Activated CD4-positive, alpha-beta T cell treated with anti-CD3 and anti-CD28 coated beads, Interleukin-2, amount 10 ng/mL, durations not matched to agents 7 days and 5 days (primary cell): ENCODE results near the gene MAFF. TPM values are rescaled to one million over a fixed set of nuclear protein-coding genes. Genes with fewer than 3 reads are reported as not detected.

Experiments used
- CTCF ChIA-PET: fragments of 350-600 bp; sonication (Branson Sonifier 250); formaldehyde crosslinking; loops from one replicate; lab custom pipeline; 2021; ENCODE audit warnings: antibody characterized with exemption; lab: Charles Lee
- POLR2A ChIA-PET: fragments of 350-600 bp; sonication (Branson Sonifier 250); formaldehyde crosslinking; loops from one replicate; lab custom pipeline; 2021; ENCODE audit warnings: antibody characterized with exemption; lab: Charles Lee
- DNase-seq: peaks from one replicate; pipeline ENCODE4 v3.0.0-alpha.2; 2020
- H3K27ac Mint-ChIP-seq: one replicate; pipeline ENCODE4 v1.8.0; 2021; ENCODE audit warnings: mild to moderate bottlenecking, moderate library complexity, mixed read lengths
- H3K27me3 Mint-ChIP-seq: one replicate; pipeline ENCODE4 v1.8.0; 2021; ENCODE audit warnings: mixed read lengths
- H3K36me3 Mint-ChIP-seq: one replicate; pipeline ENCODE4 v1.8.0; 2021; ENCODE audit warnings: low read depth, mixed read lengths
- H3K4me1 Mint-ChIP-seq: one replicate; pipeline ENCODE4 v1.8.0; 2021; ENCODE audit warnings: mixed read lengths
- H3K4me3 Mint-ChIP-seq: one replicate; pipeline ENCODE4 v1.8.0; 2021; ENCODE audit warnings: mild to moderate bottlenecking, moderate library complexity, mixed read lengths
- H3K9me3 Mint-ChIP-seq: one replicate; pipeline ENCODE4 v1.8.0; 2021; ENCODE audit warnings: mixed read lengths
- total RNA-seq, 2 experiments: library from RNA; stranded (reverse); gene quantifications; one replicate each; pipeline ENCODE4 v1.2.3, GENCODE V29; 2021

The MAFF gene
- total RNA-seq, 2 experiments from 2014 or later, result 4.7 to 5.0 TPM

DNA sequence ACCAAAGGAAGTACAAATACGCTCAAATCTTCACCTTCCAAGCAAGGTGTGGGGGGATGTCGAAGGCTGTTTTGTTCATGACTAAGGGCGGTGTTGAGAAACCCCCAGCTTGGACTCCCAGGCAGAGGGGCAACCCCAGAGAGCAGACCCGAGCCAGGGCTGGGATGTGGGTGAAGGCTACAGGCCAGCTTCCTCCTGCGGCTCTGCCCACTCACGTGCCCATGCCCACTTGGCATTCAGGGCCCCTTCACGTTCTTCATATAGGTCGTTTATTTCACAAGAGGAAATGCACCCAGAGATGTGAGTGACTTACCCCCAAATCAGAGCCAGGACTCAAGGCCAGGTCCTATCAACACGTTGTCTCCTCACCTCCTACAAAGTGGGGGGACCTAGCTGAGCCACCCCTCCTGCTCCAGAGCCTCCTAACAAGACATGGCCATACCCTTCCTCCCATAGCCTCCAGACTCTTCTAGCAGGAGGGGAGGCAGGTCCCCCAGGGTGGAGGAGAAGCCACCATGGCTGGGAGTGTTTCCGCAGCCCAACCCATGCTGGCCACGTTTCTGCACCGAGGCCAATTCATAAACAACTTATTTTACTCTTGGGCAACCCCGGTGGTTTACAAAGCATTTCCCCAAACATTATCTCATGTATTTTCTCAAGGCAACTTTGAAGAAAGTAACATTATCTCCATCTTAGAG lies 49.0 kb downstream of the MAFF start:
- CTCF ChIA-PET, result no interaction called here
- Mint-ChIP-seq H3K4me3 (no peak overlapping the region), H3K27me3 (no peaks in the 10 kb centered on the region), H3K27ac (no peak overlapping the region), H3K9me3 (no peaks in the 10 kb centered on the region), H3K36me3 (peaks cover 2% of the 10 kb centered on the region), H3K4me1 (no peaks in the 10 kb centered on the region)
- POLR2A ChIA-PET, result no interaction called here
- no peak for DNase-seq

DNA sequence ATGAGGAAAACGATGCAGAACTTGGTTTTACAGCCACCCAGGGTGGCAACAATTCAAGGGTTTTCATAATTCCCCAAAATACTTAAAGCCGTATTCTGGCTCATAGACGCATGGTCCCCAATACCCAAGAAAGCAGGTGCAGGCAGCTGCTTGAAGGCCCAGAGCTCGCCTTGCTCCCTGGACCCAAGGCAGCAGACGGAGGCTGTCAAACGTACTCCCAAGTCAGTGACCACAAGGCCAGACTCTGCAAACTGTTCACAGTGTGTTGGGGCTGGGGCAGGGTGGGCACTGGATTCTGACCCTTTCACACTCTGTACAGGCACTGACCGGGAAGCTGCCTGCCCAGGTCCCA lies 49.5 kb downstream of the MAFF start:
- H3K4me3 Mint-ChIP-seq, result no peak overlapping the region
- peaks cover 2% of the 10 kb centered on the region for H3K36me3 Mint-ChIP-seq
- no peaks in the 10 kb centered on the region for H3K4me1 Mint-ChIP-seq
- ChIA-PET CTCF (no interaction called here), POLR2A (no interaction called here)
- H3K27me3 Mint-ChIP-seq, result no peaks in the 10 kb centered on the region
- H3K9me3 Mint-ChIP-seq, result no peaks in the 10 kb centered on the region
- DNase-seq, result no peak
- H3K27ac Mint-ChIP-seq, result no peak overlapping the region

DNA sequence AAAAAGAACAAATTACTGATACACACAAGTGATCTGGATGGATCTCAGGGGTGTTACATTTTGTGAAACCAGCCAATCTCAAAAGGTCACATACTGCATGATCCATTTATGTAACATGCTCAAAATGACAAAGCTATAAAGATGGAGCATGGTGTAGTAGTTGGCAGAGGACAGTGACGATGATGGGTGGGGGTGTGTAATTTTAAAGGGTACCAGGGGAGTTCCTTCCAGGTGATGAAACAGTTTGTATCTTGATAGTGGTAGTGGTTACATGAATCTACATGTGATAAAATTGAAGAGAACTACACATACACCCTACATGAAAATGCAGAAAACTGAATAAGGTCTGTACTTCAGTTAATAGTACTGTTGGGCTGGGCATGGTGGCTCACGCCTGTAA lies 53.9 kb downstream of the MAFF start:
- no peaks in the 10 kb centered on the region for H3K9me3 Mint-ChIP-seq
- ChIA-PET POLR2A (no interaction called here), CTCF (no interaction called here)

DNA sequence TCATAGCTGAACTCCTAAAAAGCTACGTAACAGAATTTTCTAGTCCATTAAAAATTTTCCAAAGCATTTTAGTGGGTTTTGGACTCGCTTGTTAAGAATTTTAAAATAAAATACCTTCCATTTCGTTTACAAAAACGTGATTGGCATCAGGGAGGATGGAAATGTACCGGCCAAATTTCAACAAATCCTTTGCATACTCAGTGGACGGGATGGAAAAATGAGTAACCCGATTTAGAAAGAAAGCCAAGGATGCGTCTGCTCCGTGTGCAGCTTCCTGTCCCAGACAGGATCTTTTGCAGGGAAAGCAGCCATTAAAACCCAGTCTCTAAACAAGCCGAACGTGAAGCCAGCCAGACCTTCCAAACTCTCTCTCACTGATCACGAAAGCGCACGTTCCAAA lies 55.4 kb downstream of the MAFF start:
- POLR2A ChIA-PET, result no interaction called here
- Mint-ChIP-seq H3K4me1 (peaks cover 6% of the 10 kb centered on the region), H3K27me3 (no peaks in the 10 kb centered on the region), H3K36me3 (no peaks in the 10 kb centered on the region), H3K4me3 (no peak overlapping the region), H3K9me3 (no peaks in the 10 kb centered on the region), H3K27ac (no peak overlapping the region)
- DNase-seq, result no peak
- CTCF ChIA-PET, result interaction anchor here (0.7 to 1.1 kb wide), 2 partner anchors 10 to 324 kb away, joined by 4 to 10 read pairs; no protein-coding TSS in a partner anchor

More for the DNA sequence above, 53.9 kb downstream of the MAFF start:
- Mint-ChIP-seq H3K36me3 (no peaks in the 10 kb centered on the region), H3K27ac (no peak overlapping the region), H3K27me3 (no peaks in the 10 kb centered on the region), H3K4me1 (peaks cover 4% of the 10 kb centered on the region), H3K4me3 (no peak overlapping the region)
- DNase-seq, result no peak

DNA sequence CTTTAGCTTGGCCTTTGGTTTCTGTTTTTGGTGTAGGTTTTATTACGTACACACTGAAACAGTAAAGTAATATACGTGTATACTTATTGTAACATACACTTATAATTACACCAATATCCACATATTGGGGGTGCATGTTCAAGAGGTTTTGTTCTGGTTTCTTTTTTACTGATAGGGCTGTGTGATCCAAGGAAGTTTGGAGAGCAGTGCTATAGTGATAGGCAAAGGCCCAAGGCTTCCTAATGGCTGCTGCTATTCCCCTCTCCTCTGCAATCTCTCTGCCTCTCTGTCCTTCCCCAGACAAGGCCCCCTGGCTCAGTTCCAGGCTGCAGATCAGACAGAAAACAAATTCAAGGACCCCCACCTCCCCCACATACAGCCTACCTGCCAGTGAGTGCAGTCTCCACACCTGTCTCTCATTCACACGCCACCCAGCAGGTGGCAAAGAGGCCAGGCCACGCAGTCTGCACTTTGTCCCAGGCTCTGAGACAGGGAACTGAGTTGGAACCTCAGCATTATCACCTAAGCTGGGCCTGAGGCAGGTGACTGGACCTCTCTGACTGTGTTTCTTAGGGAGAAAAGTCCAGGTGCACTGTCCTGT lies 56.0 kb downstream of the MAFF start:
- H3K27me3 Mint-ChIP-seq, result no peaks in the 10 kb centered on the region
- no peaks in the 10 kb centered on the region for H3K36me3 Mint-ChIP-seq
- POLR2A ChIA-PET, result no interaction called here
- H3K4me1 Mint-ChIP-seq, result peaks cover 9% of the 10 kb centered on the region
- H3K27ac Mint-ChIP-seq, result no peak overlapping the region
- DNase-seq, result no peak
- no peaks in the 10 kb centered on the region for H3K9me3 Mint-ChIP-seq
- no peak overlapping the region for H3K4me3 Mint-ChIP-seq
- CTCF ChIA-PET, result interaction anchor here (0.6 to 1.1 kb wide), 2 partner anchors 10 to 13 kb away, joined by 3 to 10 read pairs; no protein-coding TSS in a partner anchor

DNA sequence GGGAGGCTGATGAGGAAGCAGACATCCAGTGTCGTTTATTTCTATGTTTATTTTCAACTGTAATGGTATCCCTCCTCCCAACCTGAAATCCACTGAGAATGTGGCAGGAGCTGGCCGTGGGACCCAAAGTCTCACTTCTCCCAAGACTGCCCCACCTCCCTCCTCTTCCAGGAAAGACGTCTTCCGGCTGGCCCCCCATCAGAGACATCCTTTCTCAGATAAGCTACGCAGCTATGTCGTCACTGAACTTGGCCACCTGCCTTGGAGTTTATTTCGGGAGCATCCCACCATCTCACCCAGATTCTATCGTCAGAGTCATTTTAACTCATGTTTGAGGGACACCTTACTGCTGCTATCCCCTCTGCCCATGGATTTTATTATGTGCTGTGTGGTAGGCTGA lies 57.1 kb downstream of the MAFF start:
- POLR2A ChIA-PET, result no interaction called here
- DNase-seq, result no peak
- CTCF ChIA-PET, result interaction anchor here (1.6 kb wide), 1 partner anchor 118 kb away, joined by 4 read pairs; no protein-coding TSS in a partner anchor
- no peak overlapping the region for H3K4me3 Mint-ChIP-seq
- peaks cover 12% of the 10 kb centered on the region for H3K4me1 Mint-ChIP-seq
- no peaks in the 10 kb centered on the region for H3K9me3 Mint-ChIP-seq
- H3K27ac Mint-ChIP-seq, result no peak overlapping the region
- no peaks in the 10 kb centered on the region for H3K27me3 Mint-ChIP-seq
- peaks cover 4% of the 10 kb centered on the region for H3K36me3 Mint-ChIP-seq

DNA sequence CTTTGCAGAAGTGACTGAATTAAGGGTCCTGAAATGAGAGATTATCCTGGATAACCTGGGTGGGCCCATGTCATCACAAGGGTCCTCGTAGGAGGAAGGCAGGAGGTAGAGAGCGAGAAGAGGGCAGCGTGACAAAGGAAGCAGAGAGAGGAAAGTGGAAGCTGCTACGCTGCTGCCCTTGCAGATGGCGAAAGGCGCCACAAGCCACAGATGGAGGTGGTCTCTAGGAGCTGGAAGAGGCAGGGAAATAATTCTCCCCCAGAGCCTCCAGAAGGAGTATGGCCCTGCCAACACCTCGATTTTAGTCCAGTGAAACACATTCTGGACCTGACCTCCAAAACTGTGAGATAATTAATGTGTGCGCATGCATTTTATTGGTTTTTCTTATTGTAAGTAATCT lies 57.6 kb downstream of the MAFF start:
- H3K4me1 Mint-ChIP-seq, result peaks cover 12% of the 10 kb centered on the region
- H3K27ac Mint-ChIP-seq, result no peak overlapping the region
- ChIA-PET CTCF (interaction anchor here (1.2 to 1.6 kb wide), 2 partner anchors 16 to 119 kb away, joined by 3 to 4 read pairs; no protein-coding TSS in a partner anchor), POLR2A (no interaction called here)
- no peak overlapping the region for H3K4me3 Mint-ChIP-seq
- H3K9me3 Mint-ChIP-seq, result no peaks in the 10 kb centered on the region
- DNase-seq, result no peak
- H3K36me3 Mint-ChIP-seq, result peaks cover 4% of the 10 kb centered on the region
- H3K27me3 Mint-ChIP-seq, result no peaks in the 10 kb centered on the region

DNA sequence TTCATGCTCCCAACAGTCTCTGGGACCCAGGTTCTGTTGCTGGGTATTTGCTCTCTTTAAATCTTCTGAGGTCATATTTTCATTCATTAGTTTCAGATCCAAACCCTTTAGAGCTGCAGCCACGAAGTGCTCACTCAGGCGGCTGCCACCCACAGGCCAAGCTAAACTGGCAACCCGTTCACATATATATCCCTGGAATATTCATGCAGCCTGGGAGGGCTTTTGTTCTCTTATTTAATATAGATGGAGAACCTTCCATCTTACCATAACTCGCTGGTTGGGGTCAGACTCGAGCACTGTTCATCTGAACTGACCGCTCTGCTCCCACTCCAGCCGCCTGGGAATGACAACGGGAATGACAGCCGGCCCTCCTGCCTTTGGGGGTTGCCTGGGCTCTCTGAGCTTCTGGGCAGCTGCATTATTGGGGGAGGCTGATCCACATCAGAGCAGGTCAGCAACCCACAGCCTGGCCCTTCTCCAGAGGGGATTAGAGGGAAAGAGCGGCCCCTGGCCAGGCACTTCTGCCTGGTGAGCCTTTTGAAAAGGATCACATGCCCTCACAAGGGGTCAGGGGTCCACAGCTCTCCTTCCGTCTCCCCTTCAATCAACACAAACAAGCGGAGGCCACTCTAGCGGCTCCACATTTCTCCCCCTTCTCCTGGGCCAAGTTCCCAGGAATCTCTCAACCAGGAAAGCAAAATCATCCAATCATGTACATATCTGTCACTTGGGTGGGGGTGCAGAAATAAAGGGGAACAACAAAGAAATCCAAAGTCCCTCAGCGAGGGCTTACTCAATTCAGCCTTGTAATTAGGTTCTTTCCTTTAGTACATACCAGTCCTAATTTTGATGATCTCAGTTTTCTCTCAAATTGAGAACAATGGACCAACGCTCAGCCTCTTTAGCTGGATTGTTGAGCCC lies 59.2 kb downstream of the MAFF start:
- Mint-ChIP-seq H3K4me1 (peaks cover 21% of the 10 kb centered on the region), H3K9me3 (no peaks in the 10 kb centered on the region), H3K27me3 (no peaks in the 10 kb centered on the region), H3K27ac (peak overlapping the region; percentile 33), H3K4me3 (no peak overlapping the region), H3K36me3 (peaks cover 4% of the 10 kb centered on the region)
- ChIA-PET CTCF (interaction anchor here (0.9 to 2.0 kb wide), 3 partner anchors 22 to 154 kb away, joined by 3 to 4 read pairs (median 3); no protein-coding TSS in a partner anchor), POLR2A (no interaction called here)
- no peak for DNase-seq

DNA sequence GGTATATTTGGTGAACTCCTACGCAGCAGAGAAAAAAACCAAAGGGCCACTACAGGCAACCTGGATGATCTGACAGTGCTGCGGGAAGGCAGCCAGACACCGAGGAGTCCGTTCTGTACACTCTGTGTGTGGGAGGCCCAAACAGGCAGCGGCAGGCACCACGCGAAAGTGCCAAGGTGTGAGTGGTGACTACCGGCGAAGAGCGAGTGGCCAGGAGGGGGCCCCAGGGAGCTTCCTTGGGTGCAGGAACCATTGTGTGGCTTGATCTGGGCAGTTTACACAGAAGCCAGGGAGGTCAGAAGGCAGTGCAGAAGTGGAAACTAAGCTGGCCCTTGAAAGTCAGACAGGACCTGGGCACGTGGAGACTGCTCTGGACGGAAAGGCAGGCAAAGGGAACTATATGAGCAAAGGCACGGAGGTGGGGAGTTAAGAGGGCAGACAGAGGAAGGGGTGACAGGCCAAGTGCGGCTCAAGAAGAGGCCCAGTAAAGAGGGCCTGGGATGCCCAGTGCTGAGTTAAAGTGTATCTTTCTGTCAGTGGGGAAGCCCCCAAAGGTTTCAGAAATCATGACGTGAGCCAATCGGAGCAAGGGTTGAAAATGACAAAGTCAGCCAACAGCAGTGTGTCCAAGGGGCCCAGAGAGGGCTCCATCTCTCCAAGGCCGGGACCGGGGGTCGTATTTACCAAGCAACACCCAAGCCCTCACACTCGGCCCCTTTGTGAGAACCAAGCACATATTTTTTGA lies 60.4 kb downstream of the MAFF start:
- DNase-seq, result peak; percentile 47
- H3K4me3 Mint-ChIP-seq, result no peak overlapping the region
- H3K36me3 Mint-ChIP-seq, result peaks cover 8% of the 10 kb centered on the region
- H3K4me1 Mint-ChIP-seq, result peaks cover 32% of the 10 kb centered on the region
- H3K9me3 Mint-ChIP-seq, result no peaks in the 10 kb centered on the region
- ChIA-PET CTCF (interaction anchor here (1.0 kb wide), 1 partner anchor 153 kb away, joined by 3 read pairs; no protein-coding TSS in a partner anchor), POLR2A (no interaction called here)
- no peak overlapping the region for H3K27ac Mint-ChIP-seq
- H3K27me3 Mint-ChIP-seq, result no peaks in the 10 kb centered on the region

DNA sequence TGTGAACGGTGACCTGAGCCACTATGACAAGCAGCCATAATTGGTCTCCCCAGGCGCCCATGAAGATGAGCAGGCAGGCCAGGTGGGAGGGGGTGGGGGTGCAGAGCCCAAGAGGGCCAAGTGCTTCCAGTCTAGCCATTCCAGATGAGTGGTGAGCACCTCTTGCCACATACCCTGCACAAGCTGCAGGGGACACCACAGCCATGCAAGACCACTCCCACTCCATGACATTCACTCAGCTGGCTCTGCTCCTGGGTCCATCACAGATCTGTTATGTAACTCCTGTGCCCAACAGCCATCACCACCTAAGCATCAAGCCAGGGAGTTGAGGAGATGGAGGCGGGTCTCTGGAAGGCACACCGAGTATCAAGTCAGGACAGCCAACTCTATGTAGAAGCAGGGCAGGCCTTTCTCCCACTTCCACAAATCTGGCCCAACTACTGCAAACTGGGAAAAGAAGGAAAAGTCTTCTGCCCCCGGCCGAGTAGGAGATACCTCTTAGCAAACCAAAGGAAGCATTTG lies 62.6 kb downstream of the MAFF start:
- peaks cover 45% of the 10 kb centered on the region for H3K4me1 Mint-ChIP-seq
- no peaks in the 10 kb centered on the region for H3K27me3 Mint-ChIP-seq
- CTCF ChIA-PET, result interaction anchor here (0.6 to 1.0 kb wide), 2 partner anchors 58 to 77 kb away, joined by 3 to 4 read pairs; no protein-coding TSS in a partner anchor

More for the DNA sequence above, 62.6 kb downstream of the MAFF start:
- Mint-ChIP-seq H3K9me3 (no peaks in the 10 kb centered on the region), H3K4me3 (no peak overlapping the region), H3K36me3 (peaks cover 10% of the 10 kb centered on the region), H3K27ac (no peak overlapping the region)
- DNase-seq, result no peak
- POLR2A ChIA-PET, result no interaction called here
